A549 (cell line): Measurements from ENCODE around the gene SH2B3. TPM values are rescaled to one million over a fixed set of nuclear protein-coding genes. Genes with fewer than 3 reads are reported as not detected.

Experiments
- ATAC-seq, 2 experiments: fragments of 200-7000 bp in 1 of 2; fragments of >200 bp in 1 of 2; cut with Nextera tagmentation in 1 of 2; cut with Tn5 transposase in 1 of 2; 3 replicates each; pipeline versions ENCODE4 v1.8.0 to v1.9.1; 2018 to 2020; ENCODE audit warnings: mild to moderate bottlenecking in 1 of 2, moderate library complexity in 1 of 2
- CTCF ChIA-PET: fragments of 300-600 bp; sonication (Branson Sonifier 250); formaldehyde crosslinking; extraction: SDS; loops from one replicate; lab custom pipeline; 2021; ENCODE audit warnings: antibody characterized with exemption, inconsistent platforms; lab: Yijun Ruan, JAX
- POLR2A ChIA-PET: fragments of 350-600 bp; formaldehyde crosslinking; extraction: SDS; loops from one replicate; lab custom pipeline; 2021; ENCODE audit warnings: antibody characterized with exemption, inconsistent platforms; lab: Yijun Ruan, JAX
- DNase-seq, 2 experiments: peaks; one replicate each; pipeline versions ENCODE4 v3.0.0 to v3.0.0-alpha.2; 2011 to 2016; ENCODE audit warnings: low read depth in 1 of 2, low spot score in 1 of 2
- FAIRE-seq: peaks from 2 replicates; lab custom pipeline; 2011; peaks lifted over from hg19 to GRCh38; lab: Jason Lieb, UNC
- H3K27ac ChIP-seq, 2 experiments: fragments of >200 bp; sonication (Bioruptor Twin); formaldehyde crosslinking; 3 replicates each; pipeline ENCODE4 v1.5.1; 2016 to 2017
- H3K4me1 ChIP-seq: fragments of >200 bp; sonication (Bioruptor Twin); formaldehyde crosslinking; 3 replicates; pipeline ENCODE4 v1.6.1; 2016
- H3K4me2 ChIP-seq: fragments of >200 bp; sonication (Bioruptor Twin); formaldehyde crosslinking; 3 replicates; pipeline ENCODE4 v1.6.1; 2016
- H3K4me3 ChIP-seq: fragments of >200 bp; sonication (Bioruptor Twin); formaldehyde crosslinking; 3 replicates; pipeline ENCODE4 v1.5.1; 2016
- H3K9me3 ChIP-seq: fragments of >200 bp; sonication (Bioruptor Twin); formaldehyde crosslinking; 3 replicates; pipeline ENCODE4 v1.6.1; 2016
- ATOH8 ChIP-seq: fragments of 250-450 bp; sonication (Bioruptor Pico); IDR thresholded peaks from 2 replicates; pipeline ENCODE4 v1.5.0; 2020; ENCODE audit warnings: low read depth, mild to moderate bottlenecking, moderate library complexity
- CEBPB ChIP-seq, 2 experiments: fragments of >200 bp in 1 of 2; sonication (Bioruptor Twin) in 1 of 2; formaldehyde crosslinking in 1 of 2; IDR thresholded peaks; 2 replicates each; pipeline ENCODE4 v1.6.1; 2012 to 2016
- CHD2 ChIP-seq: fragments of 150-350 bp; IDR thresholded peaks from 2 replicates; pipeline ENCODE4 v1.6.1; 2014; ENCODE audit warnings: low read length; ENCODE audit not compliant: partially characterized antibody
- CTCF ChIP-seq: fragments of >200 bp; sonication (Bioruptor Twin); formaldehyde crosslinking; IDR thresholded peaks from 3 replicates; pipeline ENCODE4 v1.5.1; 2016
- HDAC2 ChIP-seq: fragments of 200-600 bp; sonication (generic); IDR thresholded peaks from 2 replicates; pipeline ENCODE4 v1.6.1; 2016
- HEYL ChIP-seq: fragments of 250-450 bp; sonication (Bioruptor Pico); IDR thresholded peaks from 2 replicates; pipeline ENCODE4 v1.8.0; 2021; ENCODE audit warnings: mild to moderate bottlenecking, moderate library complexity
- HOXB5 ChIP-seq: fragments of 250-450 bp; sonication (Bioruptor Pico); IDR thresholded peaks from 2 replicates; pipeline ENCODE4 v1.5.0; 2020; ENCODE audit warnings: mild to moderate bottlenecking, moderate library complexity
- JUN ChIP-seq, 2 experiments: fragments of >200 bp; sonication (Bioruptor Twin); formaldehyde crosslinking; IDR thresholded peaks; 2 replicates in 1 of 2; 3 replicates in 1 of 2; pipeline ENCODE4 v1.6.1; 2016 to 2017
- JUNB ChIP-seq: fragments of >200 bp; sonication (Bioruptor Twin); formaldehyde crosslinking; IDR thresholded peaks from 2 replicates; pipeline ENCODE4 v1.6.1; 2016
- KDM5A ChIP-seq: fragments of 200-600 bp; sonication (generic); IDR thresholded peaks from 2 replicates; pipeline ENCODE4 v1.6.1; 2016; ENCODE audit warnings: antibody characterized with exemption, mild to moderate bottlenecking
- MAX ChIP-seq: IDR thresholded peaks from 2 replicates; pipeline ENCODE4 v1.6.1; 2012
- MAZ ChIP-seq: fragments of 150-350 bp; IDR thresholded peaks from 2 replicates; pipeline ENCODE4 v1.6.1; 2014; ENCODE audit warnings: antibody characterized with exemption, low read depth, low read length, borderline replicate concordance
- MYC ChIP-seq: IDR thresholded peaks from 2 replicates; pipeline ENCODE4 v1.6.1; 2012; ENCODE audit warnings: mild to moderate bottlenecking, inconsistent platforms, low read length, improper control_type of control experiment, borderline replicate concordance
- NFE2L2 ChIP-seq: fragments of 150-350 bp; conservative IDR thresholded peaks from 2 replicates; pipeline ENCODE4 v1.6.1; 2014; ENCODE audit warnings: low read length
- PHF8 ChIP-seq: fragments of 200-600 bp; sonication (generic); IDR thresholded peaks from 2 replicates; pipeline ENCODE4 v1.6.1; 2016; ENCODE audit warnings: low read depth, mild to moderate bottlenecking, antibody characterized with exemption, moderate library complexity, borderline replicate concordance
- POLR2AphosphoS2 ChIP-seq: conservative IDR thresholded peaks from 2 replicates; pipeline ENCODE4 v1.6.1; 2012; ENCODE audit warnings: low read length, improper control_type of control experiment, inconsistent platforms
- REST ChIP-seq: fragments of 200-600 bp; sonication (generic); IDR thresholded peaks from 2 replicates; pipeline ENCODE4 v1.6.1; 2016; ENCODE audit warnings: antibody characterized with exemption, mild to moderate bottlenecking, moderate library complexity
- RNF2 ChIP-seq: fragments of 200-600 bp; sonication (generic); IDR thresholded peaks from 2 replicates; pipeline ENCODE4 v1.6.1; 2016; ENCODE audit warnings: low read depth, mild to moderate bottlenecking, antibody characterized with exemption, moderate library complexity, borderline replicate concordance
- USF2 ChIP-seq: fragments of 450-650 bp; IDR thresholded peaks from 2 replicates; pipeline ENCODE4 v1.6.1; 2014; ENCODE audit warnings: antibody characterized with exemption
- ZSCAN20 ChIP-seq: fragments of 250-450 bp; sonication (Bioruptor Pico); IDR thresholded peaks from 2 replicates; pipeline ENCODE4 v1.8.0; 2022; ENCODE audit warnings: mild to moderate bottlenecking, moderate library complexity
- WGBS: methylation state at CpG from one replicate; pipeline ENCODE4 v1.1.6; 2017; ENCODE audit errors: missing lambda C conversion rate; 5-methylcytosine and 5-hydroxymethylcytosine counted together
- polyA plus RNA-seq, 4 experiments: library from polyadenylated mRNA; depleted of rRNA in 3 of 4; stranded (reverse); fragments of >200 nt; fragmentation: RNase III in 1 of 4; extraction: RNeasy Plus Mini Kit Qiagen cat#74134 plus additional on column Dnase treatment in 1 of 4; gene quantifications; 2 replicates in 3 of 4; 3 replicates in 1 of 4; pipeline ENCODE4 v1.2.3, GENCODE V29; 2011 to 2017

Gene SH2B3
- polyA plus RNA-seq, 2 of the 4 experiments (the other 2 are of a cell fraction), result 2.3 to 2.5 TPM

- H3K4me1 ChIP-seq, result peaks cover 20% of the 10 kb centered on the region; the same call in 2 of the 3 replicates
- FAIRE-seq (no peak), DNase-seq (no peak), ATAC-seq (no peak; a peak in 1 of 6 replicates)
- H3K4me2 ChIP-seq, result no peak overlapping the region
- H3K9me3 ChIP-seq, result no peaks in the 10 kb centered on the region
- WGBS, result 80% methylated on average over 4 of the region's 4 CpGs
- TF ChIP-seq MYC, result no peak
- no peak for TF ChIP-seq JUN (IDR thresholded peaks at IDR 0.05)
- TF ChIP-seq HEYL (CRISPR knock-in tag), result no peak
- TF ChIP-seq ZSCAN20 (CRISPR knock-in tag), result no peak
- TF ChIP-seq CTCF, result no peak
- no peak for TF ChIP-seq KDM5A
- TF ChIP-seq MAZ, result no peak
- TF ChIP-seq RNF2, result no peak
- TF ChIP-seq ATOH8 (CRISPR knock-in tag), result no peak
- ChIA-PET CTCF (interaction anchor here (1.0 kb wide), 1 partner anchor 12 kb away, joined by 3 read pairs; no protein-coding TSS in a partner anchor), POLR2A (no interaction called here)
- no peak overlapping the region for H3K27ac ChIP-seq
- no peak overlapping the region for H3K4me3 ChIP-seq
These were observed 62.1 kb downstream of the SH2B3 start for GRCh38 chr12:111467857-111468241.

GRCh38 chr12:111469401-111469800, 63.7 kb downstream of the SH2B3 start:
- CTCF ChIA-PET, result no interaction called here
- Histone ChIP-seq H3K4me1 (peaks cover 16% of the 10 kb centered on the region; the same call in 1 of the 3 replicates), H3K4me2 (no peak overlapping the region)
- WGBS, result 70% methylated on average over 2 of the region's 2 CpGs
- ATAC-seq, result no peak
- no peak for DNase-seq
- TF ChIP-seq HOXB5 (CRISPR knock-in tag), result no peak
- no peak for TF ChIP-seq CTCF
- no peak for TF ChIP-seq CEBPB (IDR thresholded peaks at IDR 0.05)
- TF ChIP-seq HDAC2, result no peak
- no peak for TF ChIP-seq JUNB
- no peak for TF ChIP-seq CHD2
- TF ChIP-seq NFE2L2, result no peak
- no peak for TF ChIP-seq REST
- TF ChIP-seq POLR2AphosphoS2, result no peak
- no peak for TF ChIP-seq RNF2
- no peak for TF ChIP-seq PHF8
- TF ChIP-seq USF2, result no peak
- no peak for TF ChIP-seq MAX
- TF ChIP-seq, all 56 proteins: peak for 0
- FAIRE-seq, result no peak
- POLR2A ChIA-PET, result no interaction called here
- Histone ChIP-seq H3K27ac (no peak overlapping the region), H3K4me3 (no peak overlapping the region), H3K9me3 (no peaks in the 10 kb centered on the region)
